IMR-90 (cell line): ENCODE measurements around the gene NENF. TPM values are rescaled to one million over a fixed set of nuclear protein-coding genes. Genes with fewer than 3 reads are reported as not detected.

Experiments used
- ATAC-seq: fragments of 200-7000 bp; cut with Tn5 transposase; 2 replicates; pipeline ENCODE4 v1.9.1; 2020; ENCODE audit warnings: low read depth, mild to moderate bottlenecking, moderate library complexity
- BruUV-seq: library from RNA; stranded (reverse); fragments of 400-500 nt; replicated peaks from 2 replicates; lab custom pipeline; 2021; lab: Mats Ljungman, UMichigan
- CTCF ChIA-PET: fragments of 300-600 bp; formaldehyde crosslinking; extraction: SDS; loops from one replicate; lab custom pipeline; 2021; ENCODE audit warnings: antibody characterized with exemption; lab: Yijun Ruan, JAX
- POLR2A ChIA-PET: fragments of 300-600 bp; sonication (Branson Sonifier 250); formaldehyde crosslinking; loops from one replicate; lab custom pipeline; 2022; ENCODE audit warnings: antibody characterized with exemption; ENCODE audit not compliant: unreplicated experiment; lab: Charles Lee
- DNase-seq: peaks from one replicate; pipeline ENCODE4 v3.0.0; 2013
- H2AFZ ChIP-seq: replicated peaks from 2 replicates; pipeline ENCODE3; 2013; ENCODE audit warnings: low read length, mild to moderate bottlenecking; ENCODE audit not compliant: poor library complexity
- H2AK5ac ChIP-seq: 2 replicates; pipeline ENCODE4 v1.6.1; 2013; ENCODE audit warnings: low read depth, low read length, inconsistent platforms
- H2AK9ac ChIP-seq: replicated peaks from 2 replicates; pipeline ENCODE3; 2013; ENCODE audit warnings: mild to moderate bottlenecking, low read depth, low read length, moderate library complexity; ENCODE audit not compliant: poor library complexity
- H2BK120ac ChIP-seq: 2 replicates; pipeline ENCODE4 v1.6.1; 2013; ENCODE audit warnings: low read depth, low read length, inconsistent platforms
- H2BK15ac ChIP-seq: 3 replicates; pipeline ENCODE4 v1.6.1; 2013; ENCODE audit warnings: low read depth, low read length, inconsistent platforms
- H2BK20ac ChIP-seq: 2 replicates; pipeline ENCODE4 v1.6.1; 2013; ENCODE audit warnings: low read depth, mild to moderate bottlenecking, inconsistent platforms, low read length, moderate library complexity
- H2BK5ac ChIP-seq: 2 replicates; pipeline ENCODE4 v1.6.1; 2013; ENCODE audit warnings: mild to moderate bottlenecking, low read depth, low read length, inconsistent platforms; ENCODE audit not compliant: poor library complexity, severe bottlenecking
- H3K14ac ChIP-seq: replicated peaks from 2 replicates; pipeline ENCODE4 v1.6.1; 2013; ENCODE audit warnings: low read depth, low read length, inconsistent platforms
- H3K18ac ChIP-seq: 2 replicates; pipeline ENCODE4 v1.6.1; 2013; ENCODE audit warnings: low read depth, low read length, control low read depth
- H3K23ac ChIP-seq: 2 replicates; pipeline ENCODE4 v1.6.1; 2013; ENCODE audit warnings: low read depth, low read length, inconsistent platforms
- H3K27ac ChIP-seq: 2 replicates; pipeline ENCODE4 v1.5.1; 2013; ENCODE audit warnings: mild to moderate bottlenecking, control low read depth, low read length; ENCODE audit not compliant: insufficient read depth
- H3K27me3 ChIP-seq: 2 replicates; pipeline ENCODE4 v1.6.1; 2013; ENCODE audit warnings: low read length; ENCODE audit not compliant: control insufficient read depth, insufficient read depth
- H3K36me3 ChIP-seq: 2 replicates; pipeline ENCODE4 v1.6.1; 2013; ENCODE audit warnings: low read length, mixed read lengths; ENCODE audit not compliant: control insufficient read depth, insufficient read depth
- H3K4ac ChIP-seq: 2 replicates; pipeline ENCODE4 v1.6.1; 2013; ENCODE audit warnings: low read depth, low read length, inconsistent platforms
- H3K4me1 ChIP-seq: 2 replicates; pipeline ENCODE4 v1.6.1; 2013; ENCODE audit warnings: low read length, mixed read lengths; ENCODE audit not compliant: control insufficient read depth, insufficient read depth
- H3K4me2 ChIP-seq: 2 replicates; pipeline ENCODE4 v1.6.1; 2013; ENCODE audit warnings: low read depth, mild to moderate bottlenecking, control low read depth, low read length, moderate library complexity
- H3K4me3 ChIP-seq: 2 replicates; pipeline ENCODE4 v1.5.1; 2013; ENCODE audit warnings: low read depth, mild to moderate bottlenecking, control low read depth, low read length, moderate library complexity; ENCODE audit not compliant: insufficient read depth
- H3K56ac ChIP-seq: 2 replicates; pipeline ENCODE4 v1.6.1; 2013; ENCODE audit warnings: low read length, inconsistent platforms; ENCODE audit not compliant: insufficient read depth; ENCODE audit errors: extremely low read depth
- H3K79me1 ChIP-seq, 2 experiments: 2 replicates each; pipeline ENCODE4 v1.6.1; 2013; ENCODE audit warnings: low read length in 2 of 2, inconsistent platforms in 1 of 2, low read depth in 1 of 2
- H3K9ac ChIP-seq: 2 replicates; pipeline ENCODE4 v1.6.1; 2013; ENCODE audit warnings: low read depth, low read length, control low read depth
- H3K9me1 ChIP-seq: 2 replicates; pipeline ENCODE4 v1.6.1; 2013; ENCODE audit warnings: low read length, inconsistent platforms; ENCODE audit not compliant: insufficient read depth
- H3K9me3 ChIP-seq: 2 replicates; pipeline ENCODE4 v1.6.1; 2013; ENCODE audit warnings: low read length; ENCODE audit not compliant: control insufficient read depth, insufficient read depth
- H4K20me1 ChIP-seq: 2 replicates; pipeline ENCODE4 v1.6.1; 2013; ENCODE audit warnings: low read length, inconsistent platforms; ENCODE audit not compliant: insufficient read depth
- H4K5ac ChIP-seq: 2 replicates; pipeline ENCODE4 v1.6.1; 2013; ENCODE audit warnings: mild to moderate bottlenecking, low read depth, low read length, control low read depth
- H4K8ac ChIP-seq, 2 experiments: 2 replicates each; pipeline ENCODE4 v1.6.1; 2013; ENCODE audit warnings: low read depth in 2 of 2, low read length in 2 of 2, control low read depth in 1 of 2, inconsistent platforms in 1 of 2
- H4K91ac ChIP-seq: 2 replicates; pipeline ENCODE4 v1.6.1; 2013; ENCODE audit warnings: low read depth, low read length, inconsistent platforms; ENCODE audit not compliant: insufficient read depth
- CEBPB ChIP-seq: IDR thresholded peaks from 2 replicates; pipeline ENCODE4 v1.6.1; 2012; ENCODE audit warnings: low read depth, low read length, improper control_type of control experiment
- CHD1 ChIP-seq: IDR thresholded peaks from 2 replicates; pipeline ENCODE4 v1.6.1; 2012; ENCODE audit warnings: low read depth, low read length, improper control_type of control experiment
- FOS ChIP-seq: fragments of 150-350 bp; IDR thresholded peaks from 2 replicates; pipeline ENCODE4 v1.6.1; 2016; ENCODE audit warnings: low read depth, low read length
- RCOR1 ChIP-seq: IDR thresholded peaks from 2 replicates; pipeline ENCODE4 v1.6.1; 2012; ENCODE audit warnings: mild to moderate bottlenecking, low read length, improper control_type of control experiment; ENCODE audit not compliant: insufficient replicate concordance
- RFX5 ChIP-seq: IDR thresholded peaks from 2 replicates; pipeline ENCODE4 v1.8.0; 2012; ENCODE audit warnings: low read depth, mild to moderate bottlenecking, low read length, moderate library complexity
- SMC3 ChIP-seq: fragments of 150-350 bp; IDR thresholded peaks from 2 replicates; pipeline ENCODE4 v1.6.1; 2016; ENCODE audit warnings: low read depth, mild to moderate bottlenecking, antibody characterized with exemption, low read length, moderate library complexity
- WGBS, 2 experiments: methylation state at CpG; one replicate each; pipeline versions ENCODE4 v1.1.5 to v1.1.7; 2013; ENCODE audit warnings: missing lambda C conversion rate in 2 of 2; ENCODE audit not compliant: insufficient read length in 1 of 2; ENCODE audit errors: extremely low coverage in 2 of 2; 5-methylcytosine and 5-hydroxymethylcytosine counted together
- dilution Hi-C: fragments of 300-500 bp; cut with HindIII; formaldehyde crosslinking; loops from one replicate; pipeline ENCODE4 v1.14.3; 2018; ENCODE audit warnings: low sequenced_read_pairs; ENCODE audit not compliant: unreplicated experiment
- in situ Hi-C: fragments of 300-500 bp; cut with MboI; formaldehyde crosslinking; loops from 3 replicates; pipeline ENCODE4 v1.14.3; 2019; ENCODE audit warnings: low sequenced_read_pairs, inconsistent platforms, mixed read lengths
- intact Hi-C: fragments of 100-400 bp; cut with micrococcal nuclease; formaldehyde crosslinking; loops from 2 replicates; pipeline ENCODE4 v1.10.0; 2022
- polyA plus RNA-seq, 3 experiments: library from polyadenylated mRNA; depleted of rRNA; stranded (reverse); fragments of >200 nt; gene quantifications; 2 replicates each; pipeline ENCODE4 v1.2.3, GENCODE V29; 2012; ENCODE audit warnings: low replicate concordance in 1 of 3
- total RNA-seq: library from RNA; depleted of rRNA; stranded (reverse); fragments of >200 nt; gene quantifications from 2 replicates; pipeline ENCODE4 v1.2.3, GENCODE V29; 2012
- TF ChIP-seq, protein P1 (sequence below): fragments of 150-350 bp; IDR thresholded peaks from 2 replicates; pipeline ENCODE4 v1.6.1; 2017; ENCODE audit warnings: mild to moderate bottlenecking, antibody characterized with exemption, low read length, low read depth
- TF ChIP-seq, protein P2 (sequence below): conservative IDR thresholded peaks from 2 replicates; pipeline ENCODE4 v1.5.1; 2012; ENCODE audit warnings: mild to moderate bottlenecking, low read depth, low read length, improper control_type of control experiment

NENF gene
- total and polyA plus RNA-seq, 2 of the 4 experiments (the other 2 are of a cell fraction): 16.0 to 40.4 TPM

DNA sequence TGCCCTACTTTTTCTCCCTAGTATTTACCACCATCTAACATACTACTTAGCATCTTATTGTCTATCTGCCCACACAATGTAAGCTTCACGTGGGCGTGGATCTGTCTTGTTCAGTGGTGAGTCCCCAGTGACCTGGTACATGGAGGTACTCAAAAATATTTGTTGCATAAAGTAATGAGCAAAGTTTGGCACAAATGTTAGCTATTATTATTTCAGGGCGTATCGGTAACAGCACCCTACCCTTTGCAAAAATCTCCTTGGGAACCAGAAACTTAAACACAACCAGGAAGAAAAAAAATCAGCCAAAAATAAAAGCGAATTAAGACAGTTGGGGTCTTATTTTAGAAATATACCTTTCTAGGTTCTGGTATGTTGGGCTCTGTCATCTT lies 454 bp upstream of the NENF start:
- H3K36me3 ChIP-seq: no peaks in the 10 kb centered on the region
- no TSS peak for BruUV-seq
- 0 out of 2 replicates have a peak overlapping the region, but pooled peaks have one; percentile 82 for H3K23ac ChIP-seq
- ATAC-seq: no peak
- peak overlapping the region; percentile 67 for H3K4me3 ChIP-seq
- H2BK20ac ChIP-seq: peak overlapping the region; percentile 76
- no peak overlapping the region for H3K27ac ChIP-seq
- TF ChIP-seq SMC3: no peak
- TF ChIP-seq, protein P1, sequence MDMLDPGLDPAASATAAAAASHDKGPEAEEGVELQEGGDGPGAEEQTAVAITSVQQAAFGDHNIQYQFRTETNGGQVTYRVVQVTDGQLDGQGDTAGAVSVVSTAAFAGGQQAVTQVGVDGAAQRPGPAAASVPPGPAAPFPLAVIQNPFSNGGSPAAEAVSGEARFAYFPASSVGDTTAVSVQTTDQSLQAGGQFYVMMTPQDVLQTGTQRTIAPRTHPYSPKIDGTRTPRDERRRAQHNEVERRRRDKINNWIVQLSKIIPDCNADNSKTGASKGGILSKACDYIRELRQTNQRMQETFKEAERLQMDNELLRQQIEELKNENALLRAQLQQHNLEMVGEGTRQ: no peak
- no peak for TF ChIP-seq RCOR1
- TF ChIP-seq RFX5: no peak
- TF ChIP-seq CHD1: no peak
- no peak for TF ChIP-seq FOS
- TF ChIP-seq CEBPB: no peak
- TF ChIP-seq, protein P2, sequence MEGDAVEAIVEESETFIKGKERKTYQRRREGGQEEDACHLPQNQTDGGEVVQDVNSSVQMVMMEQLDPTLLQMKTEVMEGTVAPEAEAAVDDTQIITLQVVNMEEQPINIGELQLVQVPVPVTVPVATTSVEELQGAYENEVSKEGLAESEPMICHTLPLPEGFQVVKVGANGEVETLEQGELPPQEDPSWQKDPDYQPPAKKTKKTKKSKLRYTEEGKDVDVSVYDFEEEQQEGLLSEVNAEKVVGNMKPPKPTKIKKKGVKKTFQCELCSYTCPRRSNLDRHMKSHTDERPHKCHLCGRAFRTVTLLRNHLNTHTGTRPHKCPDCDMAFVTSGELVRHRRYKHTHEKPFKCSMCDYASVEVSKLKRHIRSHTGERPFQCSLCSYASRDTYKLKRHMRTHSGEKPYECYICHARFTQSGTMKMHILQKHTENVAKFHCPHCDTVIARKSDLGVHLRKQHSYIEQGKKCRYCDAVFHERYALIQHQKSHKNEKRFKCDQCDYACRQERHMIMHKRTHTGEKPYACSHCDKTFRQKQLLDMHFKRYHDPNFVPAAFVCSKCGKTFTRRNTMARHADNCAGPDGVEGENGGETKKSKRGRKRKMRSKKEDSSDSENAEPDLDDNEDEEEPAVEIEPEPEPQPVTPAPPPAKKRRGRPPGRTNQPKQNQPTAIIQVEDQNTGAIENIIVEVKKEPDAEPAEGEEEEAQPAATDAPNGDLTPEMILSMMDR: no peak
- in situ Hi-C loops: no loop called here
- peak overlapping the region; percentile 75 to 97; a peak in 3 of 4 replicates for H4K8ac ChIP-seq
- H3K18ac ChIP-seq: peak overlapping the region; percentile 76; the same call in 1 of the 2 replicates
- H4K91ac ChIP-seq: peak overlapping the region; percentile 73
- peak overlapping the region; percentile 74 for H2BK120ac ChIP-seq
- H3K14ac ChIP-seq: peak overlapping the region; percentile 83
- peaks cover 13 to 31% of the 10 kb centered on the region in 2 experiments for H3K79me1 ChIP-seq
- H3K4ac ChIP-seq: peak overlapping the region; percentile 71; the same call in 1 of the 2 replicates
- H2AFZ ChIP-seq: peak overlapping the region; percentile 92
- peak overlapping the region; percentile 91 for H3K4me2 ChIP-seq
- peak overlapping the region; percentile 74; the same call in 1 of the 3 replicates for H2BK15ac ChIP-seq
- peak overlapping the region; percentile 89 for H3K56ac ChIP-seq
- H2AK9ac ChIP-seq: peak overlapping the region; percentile 80
- H4K20me1 ChIP-seq: peaks cover 12% of the 10 kb centered on the region; the same call in 1 of the 2 replicates
- H3K4me1 ChIP-seq: peaks cover 13% of the 10 kb centered on the region; the same call in 1 of the 2 replicates
- peak overlapping the region; percentile 43 for H2BK5ac ChIP-seq
- CTCF ChIA-PET: interaction anchor here (0.8 to 1.3 kb wide), 2 partner anchors 10 to 24 kb away, joined by 3 to 7 read pairs; no protein-coding TSS in a partner anchor
- intact Hi-C loops: no loop called here
- H3K9me1 ChIP-seq: 0 out of 2 replicates have a peak, but pooled peaks cover 3% of the 10 kb centered on the region
- WGBS, 2 experiments: no CpG with 5 or more reads among the region's 5 CpGs
- no peak for DNase-seq
- POLR2A ChIA-PET: no interaction called here
- H2AK5ac ChIP-seq: peak overlapping the region; percentile 84
- dilution Hi-C loops: no loop called here
- H4K5ac ChIP-seq: peak overlapping the region; percentile 85; the same call in 1 of the 2 replicates
- no peaks in the 10 kb centered on the region for H3K27me3 ChIP-seq
- H3K9me3 ChIP-seq: no peaks in the 10 kb centered on the region
- peak overlapping the region; percentile 73; the same call in 1 of the 2 replicates for H3K9ac ChIP-seq
